ENCODE measurements around the gene CHD3. TPM values are rescaled to one million over a fixed set of nuclear protein-coding genes. Genes with fewer than 3 reads are reported as not detected.

CHD3 gene
- total RNA-seq, 1 donor from 2014 or later: 339 TPM

- Mint-ChIP-seq H3K4me3 (no peak overlapping the region), H3K36me3 (peaks cover 17% of the 10 kb centered on the region), H3K9me3 (no peaks in the 10 kb centered on the region), H3K27ac (no peak overlapping the region), H3K27me3 (ENCODE audit: low read depth) (no peaks in the 10 kb centered on the region), H3K4me1 (peaks cover 13% of the 10 kb centered on the region)
- DNase-seq (ENCODE audit: low spot score in 2 of 2, unreplicated experiment in 2 of 2): no peak
- no peak for TF ChIP-seq CTCF (IDR thresholded peaks at IDR 0.05; ENCODE audit: unreplicated experiment)
These were observed 37.7 kb upstream of the CHD3 start for GRCh38 chr17:7850701-7851437.

GRCh38 chr17:7851438-7852261 lies 36.9 kb upstream of the CHD3 start:
- H3K4me1 Mint-ChIP-seq: peaks cover 13% of the 10 kb centered on the region
- H3K27ac Mint-ChIP-seq: peak overlapping the region; percentile 9
- DNase-seq (ENCODE audit: low spot score in 2 of 2, unreplicated experiment in 2 of 2): peak; percentile 93 to 94
- H3K4me3 Mint-ChIP-seq: no peak overlapping the region
- no peaks in the 10 kb centered on the region for H3K9me3 Mint-ChIP-seq
- peak; percentile 100 for TF ChIP-seq CTCF (IDR thresholded peaks at IDR 0.05; ENCODE audit: unreplicated experiment)
- H3K27me3 Mint-ChIP-seq (ENCODE audit: low read depth): no peaks in the 10 kb centered on the region
- H3K36me3 Mint-ChIP-seq: peaks cover 17% of the 10 kb centered on the region

- peaks cover 13% of the 10 kb centered on the region for H3K4me1 Mint-ChIP-seq
- TF ChIP-seq CTCF (IDR thresholded peaks at IDR 0.05; ENCODE audit: unreplicated experiment): no peak
- no peak for DNase-seq (ENCODE audit: low spot score in 2 of 2, unreplicated experiment in 2 of 2)
- H3K36me3 Mint-ChIP-seq: peaks cover 17% of the 10 kb centered on the region
- H3K27ac Mint-ChIP-seq: no peak overlapping the region
- H3K4me3 Mint-ChIP-seq: no peak overlapping the region
- no peaks in the 10 kb centered on the region for H3K27me3 Mint-ChIP-seq (ENCODE audit: low read depth)
- H3K9me3 Mint-ChIP-seq: no peaks in the 10 kb centered on the region
These were observed 36.3 kb upstream of the CHD3 start for GRCh38 chr17:7852262-7852670.

GRCh38 chr17:7852919-7853690 lies 35.5 kb upstream of the CHD3 start:
- Mint-ChIP-seq H3K4me3 (no peak overlapping the region), H3K4me1 (peaks cover 13% of the 10 kb centered on the region), H3K27ac (no peak overlapping the region), H3K36me3 (peaks cover 17% of the 10 kb centered on the region), H3K9me3 (no peaks in the 10 kb centered on the region), H3K27me3 (ENCODE audit: low read depth) (no peaks in the 10 kb centered on the region)
- no peak for DNase-seq (ENCODE audit: low spot score in 2 of 2, unreplicated experiment in 2 of 2)
- TF ChIP-seq CTCF (IDR thresholded peaks at IDR 0.05; ENCODE audit: unreplicated experiment): no peak

GRCh38 chr17:7853691-7854038 lies 34.9 kb upstream of the CHD3 start:
- Mint-ChIP-seq H3K4me3 (no peak overlapping the region), H3K27ac (no peak overlapping the region), H3K36me3 (peaks cover 15% of the 10 kb centered on the region), H3K4me1 (peaks cover 13% of the 10 kb centered on the region), H3K9me3 (no peaks in the 10 kb centered on the region), H3K27me3 (ENCODE audit: low read depth) (no peaks in the 10 kb centered on the region)
- no peak for TF ChIP-seq CTCF (IDR thresholded peaks at IDR 0.05; ENCODE audit: unreplicated experiment)
- DNase-seq (ENCODE audit: low spot score in 2 of 2, unreplicated experiment in 2 of 2): no peak

Measured in mesothelial cell of epicardium (in vitro differentiated cells).